Activated T-helper 1 cell treated with Interleukin-2 at 50 U/mL for 16 hours (primary cell): ENCODE measurements around the gene POFUT2.

Source experiments
- DNase-seq: peaks from one replicate; pipeline ENCODE4 v3.0.0-alpha.2; 2020; ENCODE audit warnings: low read depth

POFUT2 gene

DNA sequence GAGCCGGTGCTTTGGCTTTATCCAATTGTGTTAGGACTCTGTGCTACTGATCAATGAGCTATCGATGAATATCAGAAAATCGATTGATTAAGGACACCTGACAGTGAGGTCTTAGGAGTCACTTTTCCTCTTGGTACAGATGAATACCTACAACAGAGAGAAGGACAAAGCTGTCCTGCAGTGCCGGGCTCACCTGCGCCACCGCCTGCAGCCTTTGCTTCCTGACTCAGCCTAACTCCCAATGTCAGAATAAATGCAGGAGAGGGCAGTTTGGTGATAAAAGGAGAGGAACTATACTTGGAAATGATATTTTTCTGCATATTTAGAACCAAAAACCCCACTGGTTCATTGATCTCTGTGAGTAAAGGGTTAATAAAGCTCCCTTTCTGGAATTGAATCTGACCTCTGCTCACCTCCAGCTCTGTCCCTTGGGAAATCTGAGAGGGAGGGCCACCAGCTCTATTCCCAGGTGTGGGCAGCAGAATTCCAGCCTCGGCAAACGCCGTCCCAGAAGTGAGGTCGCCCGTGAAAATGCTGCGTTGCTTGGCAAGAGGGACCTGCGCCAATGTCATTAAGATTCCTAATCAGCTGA, 39.3 kb downstream of the POFUT2 start:
- DNase-seq = no peak

DNA sequence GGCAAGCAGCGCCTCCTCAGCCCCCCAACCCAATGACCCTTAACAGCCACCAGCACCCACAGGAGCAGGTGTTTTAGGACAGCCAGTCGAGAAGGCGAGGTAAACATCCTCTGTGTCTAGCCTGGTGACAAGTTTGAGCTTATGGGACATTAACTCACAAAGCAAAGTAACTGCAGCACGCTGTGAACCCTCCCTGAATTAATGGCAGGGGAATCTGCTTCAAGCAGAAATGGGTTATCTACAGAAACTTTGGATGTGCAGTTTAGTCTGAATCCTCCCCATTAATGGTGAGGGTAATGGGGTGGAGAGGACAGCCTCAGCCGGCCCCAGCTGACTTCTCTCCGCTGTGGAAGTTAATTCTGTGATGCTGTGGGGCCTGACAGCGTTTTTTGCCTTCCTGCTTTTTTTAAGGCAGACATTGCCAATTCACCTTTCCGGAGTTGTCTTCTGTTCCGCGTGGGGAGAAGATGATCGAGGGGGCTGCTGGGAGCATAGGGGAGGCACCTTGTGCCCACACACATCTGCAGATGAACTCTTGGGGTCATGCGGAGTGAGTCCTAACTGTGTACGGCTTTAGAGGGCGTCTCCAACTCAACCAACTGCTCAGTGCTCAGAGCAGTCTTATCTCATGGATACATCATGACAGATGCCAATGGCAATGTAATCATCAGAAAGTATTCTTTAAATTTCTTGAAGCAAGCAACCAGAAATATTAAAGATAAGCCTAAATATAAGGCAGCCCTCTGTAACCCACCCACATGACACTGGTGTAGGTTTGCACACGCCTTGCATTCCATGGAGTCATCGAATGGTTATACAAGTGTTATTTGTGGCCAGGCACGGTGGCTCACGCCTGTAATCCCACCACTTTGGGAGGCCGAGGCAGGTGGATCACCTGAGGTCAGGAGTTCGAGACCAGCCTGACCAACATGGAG, 41.0 kb downstream of the POFUT2 start:
- no peak for DNase-seq

GRCh38 chr21:45244799-45245340, 42.8 kb downstream of the POFUT2 start:
- no peak for DNase-seq

DNA sequence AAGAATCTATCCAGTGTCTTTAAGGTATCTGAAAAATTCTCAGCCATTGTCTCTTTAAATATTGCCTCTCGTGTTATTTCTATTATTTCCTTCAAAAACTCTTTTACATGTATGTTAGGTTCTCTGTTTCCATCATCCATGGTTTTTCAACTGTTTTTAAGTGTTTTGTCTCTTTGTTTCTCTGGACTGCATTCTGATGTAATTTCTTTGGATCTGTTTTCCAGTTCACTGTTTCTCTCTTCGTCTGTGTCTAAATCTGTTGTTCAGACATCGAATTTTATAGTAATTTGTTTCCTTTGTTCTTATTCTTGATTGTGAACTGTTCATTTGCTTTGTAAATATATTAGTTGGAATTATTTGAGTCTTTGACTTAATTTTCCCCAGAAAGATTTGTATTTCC, 44.1 kb downstream of the POFUT2 start:
- no peak for DNase-seq

DNA sequence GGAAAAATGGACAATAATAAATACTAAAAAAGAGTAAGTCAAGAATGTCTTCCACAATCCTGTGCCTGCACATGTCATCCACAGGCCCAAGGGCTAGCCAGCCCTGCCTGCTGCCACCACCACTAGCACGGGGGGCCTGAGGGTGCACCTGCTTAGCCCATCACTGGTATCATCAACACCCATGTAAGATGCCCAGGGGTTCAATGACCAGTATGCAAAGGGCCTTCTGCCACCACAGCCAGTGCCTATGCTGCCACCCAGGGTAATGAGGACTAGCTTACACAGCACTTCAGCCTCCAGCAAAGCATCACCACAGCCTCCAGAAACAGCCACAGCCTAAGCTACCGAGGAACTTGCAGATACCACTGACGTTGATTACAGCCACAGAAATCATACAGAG, 46.3 kb downstream of the POFUT2 start:
- DNase-seq = no peak

GRCh38 chr21:45237401-45237800, 50.3 kb downstream of the POFUT2 start:
- DNase-seq = no peak

- no peak for DNase-seq
Observed at GRCh38 chr21:45236481-45236880, 51.2 kb downstream of the POFUT2 start.

DNA sequence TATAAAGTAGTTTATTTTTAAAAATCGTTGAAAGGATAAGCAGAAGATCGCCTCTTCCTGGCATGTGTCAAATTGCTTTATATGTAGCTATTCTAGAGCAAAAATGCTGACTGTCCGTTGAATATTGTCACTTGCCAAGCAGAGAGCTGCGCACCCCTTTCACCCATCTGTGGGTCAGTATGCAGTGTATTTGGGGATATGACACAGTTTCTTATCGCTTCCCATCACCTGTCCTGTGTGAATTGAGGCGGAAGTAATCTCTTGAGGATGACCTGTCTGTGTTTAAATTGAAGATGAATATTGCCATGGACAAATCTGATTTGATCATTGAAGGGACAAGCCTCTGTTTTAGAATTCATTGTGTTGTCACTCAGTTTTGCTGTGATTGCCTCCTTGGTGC, 52.2 kb downstream of the POFUT2 start:
- no peak for DNase-seq

DNA sequence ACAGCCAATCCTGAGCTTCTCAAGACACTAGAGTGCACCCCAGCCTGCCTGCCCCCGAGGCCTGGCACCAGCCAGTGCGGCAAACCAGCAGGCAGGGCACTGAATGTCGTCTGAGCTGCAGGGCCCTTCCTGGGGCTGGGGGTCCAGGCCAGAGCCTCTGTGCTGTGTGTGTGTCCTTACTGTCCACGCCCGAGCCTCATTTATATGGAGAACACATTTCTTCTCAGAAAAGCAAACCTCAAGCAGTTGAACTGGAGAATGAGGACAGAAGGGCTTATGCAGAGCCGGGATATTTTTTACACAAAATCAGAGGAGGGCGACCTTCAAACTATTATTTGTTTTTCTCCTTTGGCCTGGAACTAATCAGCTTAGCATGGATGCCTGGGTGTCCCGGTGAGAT, 52.7 kb downstream of the POFUT2 start:
- no peak for DNase-seq

GRCh38 chr21:45234127-45234526, 53.6 kb downstream of the POFUT2 start:
- no peak for DNase-seq

DNA sequence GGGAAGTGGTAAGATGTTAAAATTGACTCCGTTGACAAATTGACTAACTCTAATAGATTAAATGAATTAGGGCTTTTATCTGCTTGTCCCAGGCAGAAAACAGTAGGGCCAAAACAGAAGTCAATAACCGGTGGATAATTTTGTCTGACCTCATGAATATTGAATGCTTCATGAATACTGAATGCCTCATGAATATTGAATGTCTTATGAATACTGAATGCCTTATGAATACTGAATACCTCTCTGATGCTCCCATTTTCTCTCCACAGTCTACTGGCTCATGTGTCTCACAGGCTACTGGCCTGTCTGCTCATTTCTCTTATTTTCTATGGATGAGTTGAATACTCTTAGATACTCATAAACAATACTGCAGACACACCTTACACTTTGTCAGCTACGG, 56.0 kb downstream of the POFUT2 start:
- no peak for DNase-seq

- no peak for DNase-seq
Observed at GRCh38 chr21:45228656-45229240, 58.9 kb downstream of the POFUT2 start.

- peak; percentile 29 for DNase-seq
Observed at GRCh38 chr21:45228171-45228641, 59.5 kb downstream of the POFUT2 start.

GRCh38 chr21:45227735-45228134, 60.0 kb downstream of the POFUT2 start:
- no peak for DNase-seq

- no peak for DNase-seq
Observed at GRCh38 chr21:45226540-45227326, 61.0 kb downstream of the POFUT2 start.

DNA sequence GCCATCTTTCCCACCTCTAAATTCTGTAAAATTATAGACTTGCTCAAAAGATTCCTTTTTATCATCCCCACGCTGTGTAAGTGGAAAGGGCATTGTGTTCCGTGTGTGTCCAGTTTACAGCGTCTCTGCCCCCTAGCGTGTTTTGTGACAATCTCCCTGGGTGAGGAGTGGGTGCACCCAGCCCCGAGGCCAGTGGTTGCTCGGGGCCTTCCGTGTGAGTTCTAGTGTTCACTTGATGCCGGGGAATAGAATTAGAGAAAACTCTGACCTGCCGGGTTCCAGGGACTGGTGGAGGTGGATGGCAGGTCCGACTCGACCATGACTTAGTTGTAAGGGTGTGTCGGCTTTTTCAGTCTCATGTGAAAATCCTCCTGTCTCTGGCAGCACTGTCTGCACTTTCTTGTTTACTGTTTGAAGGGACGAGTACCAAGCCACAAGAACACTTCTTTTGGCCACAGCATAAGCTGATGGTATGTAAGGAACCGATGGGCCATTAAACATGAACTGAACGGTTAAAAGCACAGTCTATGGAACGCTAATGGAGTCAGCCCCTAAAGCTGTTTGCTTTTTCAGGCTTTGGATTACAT, 61.9 kb downstream of the POFUT2 start:
- no peak for DNase-seq

DNA sequence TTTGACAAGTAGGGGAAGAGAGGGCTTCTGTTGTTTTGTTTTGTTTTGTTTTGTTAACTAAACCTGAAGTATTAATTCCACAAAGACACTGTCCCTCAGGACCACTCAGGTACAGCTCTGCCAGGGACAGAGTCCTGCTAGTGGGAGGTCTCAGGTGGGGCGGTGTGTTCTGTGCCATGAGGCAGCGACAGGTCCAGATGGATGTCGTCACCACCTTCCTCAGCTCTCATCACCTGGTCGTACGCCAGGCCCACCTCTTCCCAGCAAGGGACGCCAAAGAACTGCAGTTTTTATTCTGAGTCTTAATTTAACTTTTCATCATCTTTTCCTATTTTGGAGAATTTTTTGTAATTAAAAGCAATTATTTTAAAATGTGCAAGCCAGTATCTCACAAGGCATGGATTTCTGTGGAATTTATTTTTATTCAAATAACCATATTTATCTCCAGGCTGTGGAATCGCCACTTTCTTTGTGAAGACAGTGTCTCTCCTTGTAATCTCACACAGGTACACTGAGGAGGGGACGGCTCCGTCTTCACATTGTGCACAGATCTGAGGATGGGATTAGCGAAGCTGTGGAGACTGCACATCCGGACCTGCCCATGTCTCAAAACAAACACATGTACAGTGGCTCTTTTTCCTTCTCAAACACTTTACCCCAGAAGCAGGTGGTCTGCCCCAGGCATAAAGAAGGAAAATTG, 62.5 kb downstream of the POFUT2 start:
- DNase-seq = no peak

DNA sequence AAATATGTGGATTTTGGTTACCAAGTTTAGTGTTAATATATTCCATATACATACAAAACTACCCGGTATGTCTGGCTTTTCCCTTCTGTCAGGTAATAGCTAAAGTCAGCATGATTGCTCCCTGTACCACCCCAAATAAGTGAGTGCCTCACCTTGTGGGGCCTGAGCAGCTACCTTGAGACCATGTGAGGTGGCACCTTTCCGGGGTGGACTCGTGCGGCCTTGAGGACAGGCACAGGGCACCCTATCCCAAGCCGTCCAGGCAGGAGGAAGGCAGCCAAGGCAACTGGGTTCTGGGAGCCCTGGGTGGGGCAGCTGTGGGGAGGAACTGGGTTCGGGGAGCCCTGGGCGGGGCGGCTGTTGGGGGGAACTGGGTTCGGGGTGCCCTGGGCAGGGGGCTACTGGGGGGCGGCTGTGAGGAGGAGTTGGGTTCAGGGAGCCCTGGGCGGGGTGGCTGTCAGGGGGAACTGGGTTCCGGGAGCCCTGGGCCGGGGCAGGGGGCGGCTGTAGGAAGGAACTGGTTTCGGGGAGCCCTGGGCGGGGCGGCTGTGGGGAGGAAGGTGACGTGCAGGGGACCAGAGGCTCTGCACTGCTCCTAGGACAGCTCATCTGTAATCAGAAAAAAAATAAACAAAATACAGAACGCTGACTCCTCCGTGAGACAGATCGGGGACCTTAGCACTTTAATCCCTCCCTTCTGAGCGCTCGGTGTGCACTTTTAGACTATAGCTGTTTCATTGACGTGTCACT, 63.3 kb downstream of the POFUT2 start:
- DNase-seq = peak; percentile 36

GRCh38 chr21:45223236-45224185, 64.2 kb downstream of the POFUT2 start:
- DNase-seq = no peak
